Measurements from ENCODE around the gene TRABD2B. TPM values are rescaled to one million over a fixed set of nuclear protein-coding genes. Genes with fewer than 3 reads are reported as not detected.

TRABD2B gene
- polyA plus RNA-seq, 1 of the 3 experiments (the other 2 are of a cell fraction) = 0.03 TPM

DNA sequence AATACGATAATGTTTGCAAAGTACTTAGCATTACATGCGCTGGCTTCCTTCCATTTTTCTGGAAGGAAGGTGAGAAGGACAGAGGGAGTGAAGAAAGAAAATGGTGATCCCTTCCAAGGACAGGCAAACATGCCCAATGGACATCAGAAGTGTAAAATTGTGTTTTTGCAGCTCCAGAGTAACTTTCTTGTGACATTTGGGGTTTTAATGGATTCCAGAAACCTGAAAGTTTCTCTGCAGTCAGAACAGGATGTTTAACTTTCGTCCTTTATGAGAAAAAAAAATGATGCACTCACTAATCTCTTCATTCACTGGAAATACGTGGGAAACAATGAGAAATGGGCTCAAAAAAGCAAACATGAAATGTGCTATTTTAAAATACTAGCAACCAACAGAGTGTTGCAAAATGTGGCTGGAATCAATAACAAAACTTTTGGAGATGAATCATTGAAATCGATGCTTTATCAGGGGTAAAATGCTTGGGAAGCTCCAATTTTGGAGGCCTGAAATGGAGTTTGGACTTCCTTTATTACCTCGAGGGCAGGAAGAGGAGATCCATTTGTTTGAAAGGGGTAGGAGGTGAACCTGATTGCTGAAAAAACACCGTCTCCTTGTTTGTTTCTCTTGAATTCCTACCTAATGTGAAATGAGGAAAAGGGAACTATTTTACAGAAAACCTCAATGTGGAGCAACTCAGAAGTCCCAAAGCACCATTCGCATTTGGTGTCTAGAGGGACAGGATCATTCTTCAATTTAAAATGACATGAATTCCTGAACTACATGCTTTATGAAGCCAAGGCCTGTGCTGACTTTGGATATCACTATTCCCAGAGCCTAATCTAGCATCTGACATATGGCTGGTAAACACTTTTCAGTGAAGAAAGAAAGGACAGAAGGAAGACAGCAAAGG is 129.5 kb downstream of the TRABD2B start:
- H3K36me3 ChIP-seq (replicated peaks in 1 of 2; ENCODE audit: control insufficient read depth in 1 of 2, insufficient read depth in 2 of 2, low read length in 1 of 2) = no peaks in the 10 kb centered on the region
- ChIA-PET POLR2A (no interaction called here), CTCF (interaction anchor here (0.6 to 1.2 kb wide), 2 partner anchors 14 to 334 kb away, joined by 3 read pairs; no protein-coding TSS in a partner anchor)
- no peaks in the 10 kb centered on the region for H3F3A ChIP-seq (replicated peaks; ENCODE audit: insufficient read depth)
- H4K20me1 ChIP-seq (ENCODE audit: insufficient read depth) = no peaks in the 10 kb centered on the region
- 50% methylated on average over 8 of the region's 8 CpGs for WGBS (ENCODE audit: low lambda C conversion rate)
- H3K4me2 ChIP-seq = no peak overlapping the region
- no peak for TF ChIP-seq ELF1 (IDR thresholded peaks at IDR 0.05)
- no peak for TF ChIP-seq NRF1 (IDR thresholded peaks at IDR 0.05; ENCODE audit: low read depth, low read length)
- no peak overlapping the region for H3K27ac ChIP-seq (ENCODE audit: low read depth in 2 of 2, low read length in 1 of 2)
- no peak overlapping the region for H3K9ac ChIP-seq
- no peaks in the 10 kb centered on the region for H3K79me2 ChIP-seq (ENCODE audit: insufficient read depth)
- no peak for DNase-seq
- no peaks in the 10 kb centered on the region for H3K9me3 ChIP-seq
- no peaks in the 10 kb centered on the region for H3K27me3 ChIP-seq (ENCODE audit: insufficient read depth)
- peaks cover 0 to 16% of the 10 kb centered on the region in 2 experiments; a peak in 1 of 4 replicates for H3K4me1 ChIP-seq (ENCODE audit: control insufficient read depth in 1 of 2, insufficient read depth in 2 of 2, low read depth in 1 of 2, low read length in 1 of 2)
- no peaks in the 10 kb centered on the region for H3K9me2 ChIP-seq
- H2AFZ ChIP-seq (ENCODE audit: low read depth) = no peak overlapping the region
- no peak overlapping the region for H3K4me3 ChIP-seq (ENCODE audit: low read depth in 2 of 2, low read length in 1 of 2)

- Histone ChIP-seq H3K4me3 (ENCODE audit: low read depth in 2 of 2, low read length in 1 of 2) (no peak overlapping the region), H2AFZ (ENCODE audit: low read depth) (no peak overlapping the region), H3K27me3 (ENCODE audit: insufficient read depth) (no peaks in the 10 kb centered on the region), H4K20me1 (ENCODE audit: insufficient read depth) (no peaks in the 10 kb centered on the region), H3K9me2 (no peaks in the 10 kb centered on the region), H3K9ac (no peak overlapping the region), H3K36me3 (replicated peaks in 1 of 2; ENCODE audit: control insufficient read depth in 1 of 2, insufficient read depth in 2 of 2, low read length in 1 of 2) (no peaks in the 10 kb centered on the region), H3K27ac (ENCODE audit: low read depth in 2 of 2, low read length in 1 of 2) (no peak overlapping the region), H3K4me1 (ENCODE audit: control insufficient read depth in 1 of 2, insufficient read depth in 2 of 2, low read depth in 1 of 2, low read length in 1 of 2) (peaks cover 0 to 10% of the 10 kb centered on the region in 2 experiments; a peak in 1 of 4 replicates), H3K79me2 (ENCODE audit: insufficient read depth) (no peaks in the 10 kb centered on the region), H3F3A (replicated peaks; ENCODE audit: insufficient read depth) (no peaks in the 10 kb centered on the region), H3K9me3 (no peaks in the 10 kb centered on the region), H3K4me2 (no peak overlapping the region)
- WGBS (ENCODE audit: low lambda C conversion rate) = 56% methylated on average over 7 of the region's 8 CpGs
- ChIA-PET CTCF (interaction anchor here (0.6 to 1.2 kb wide), 2 partner anchors 13 to 334 kb away, joined by 3 read pairs; no protein-coding TSS in a partner anchor), POLR2A (no interaction called here)
- DNase-seq = no peak
- TF ChIP-seq RAD21 (IDR thresholded peaks at IDR 0.05; ENCODE audit: low read length) = no peak
- TF ChIP-seq USF1 (IDR thresholded peaks at IDR 0.05; ENCODE audit: borderline replicate concordance, low read depth) = no peak
- no peak for TF ChIP-seq GATA2 (CRISPR knock-in tag; IDR thresholded peaks at IDR 0.05)
- TF ChIP-seq RXRA (IDR thresholded peaks at IDR 0.05; ENCODE audit: borderline replicate concordance, low read depth) = no peak
- TF ChIP-seq, protein P1, sequence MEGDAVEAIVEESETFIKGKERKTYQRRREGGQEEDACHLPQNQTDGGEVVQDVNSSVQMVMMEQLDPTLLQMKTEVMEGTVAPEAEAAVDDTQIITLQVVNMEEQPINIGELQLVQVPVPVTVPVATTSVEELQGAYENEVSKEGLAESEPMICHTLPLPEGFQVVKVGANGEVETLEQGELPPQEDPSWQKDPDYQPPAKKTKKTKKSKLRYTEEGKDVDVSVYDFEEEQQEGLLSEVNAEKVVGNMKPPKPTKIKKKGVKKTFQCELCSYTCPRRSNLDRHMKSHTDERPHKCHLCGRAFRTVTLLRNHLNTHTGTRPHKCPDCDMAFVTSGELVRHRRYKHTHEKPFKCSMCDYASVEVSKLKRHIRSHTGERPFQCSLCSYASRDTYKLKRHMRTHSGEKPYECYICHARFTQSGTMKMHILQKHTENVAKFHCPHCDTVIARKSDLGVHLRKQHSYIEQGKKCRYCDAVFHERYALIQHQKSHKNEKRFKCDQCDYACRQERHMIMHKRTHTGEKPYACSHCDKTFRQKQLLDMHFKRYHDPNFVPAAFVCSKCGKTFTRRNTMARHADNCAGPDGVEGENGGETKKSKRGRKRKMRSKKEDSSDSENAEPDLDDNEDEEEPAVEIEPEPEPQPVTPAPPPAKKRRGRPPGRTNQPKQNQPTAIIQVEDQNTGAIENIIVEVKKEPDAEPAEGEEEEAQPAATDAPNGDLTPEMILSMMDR (IDR thresholded peaks at IDR 0.05) = no peak
- TF ChIP-seq, protein P2, sequence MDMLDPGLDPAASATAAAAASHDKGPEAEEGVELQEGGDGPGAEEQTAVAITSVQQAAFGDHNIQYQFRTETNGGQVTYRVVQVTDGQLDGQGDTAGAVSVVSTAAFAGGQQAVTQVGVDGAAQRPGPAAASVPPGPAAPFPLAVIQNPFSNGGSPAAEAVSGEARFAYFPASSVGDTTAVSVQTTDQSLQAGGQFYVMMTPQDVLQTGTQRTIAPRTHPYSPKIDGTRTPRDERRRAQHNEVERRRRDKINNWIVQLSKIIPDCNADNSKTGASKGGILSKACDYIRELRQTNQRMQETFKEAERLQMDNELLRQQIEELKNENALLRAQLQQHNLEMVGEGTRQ (IDR thresholded peaks at IDR 0.05; ENCODE audit: borderline replicate concordance, low read depth, low read length) = no peak
- TF ChIP-seq FOSL2 (IDR thresholded peaks at IDR 0.05; ENCODE audit: borderline replicate concordance, low read depth) = no peak
- TF ChIP-seq, protein P3, sequence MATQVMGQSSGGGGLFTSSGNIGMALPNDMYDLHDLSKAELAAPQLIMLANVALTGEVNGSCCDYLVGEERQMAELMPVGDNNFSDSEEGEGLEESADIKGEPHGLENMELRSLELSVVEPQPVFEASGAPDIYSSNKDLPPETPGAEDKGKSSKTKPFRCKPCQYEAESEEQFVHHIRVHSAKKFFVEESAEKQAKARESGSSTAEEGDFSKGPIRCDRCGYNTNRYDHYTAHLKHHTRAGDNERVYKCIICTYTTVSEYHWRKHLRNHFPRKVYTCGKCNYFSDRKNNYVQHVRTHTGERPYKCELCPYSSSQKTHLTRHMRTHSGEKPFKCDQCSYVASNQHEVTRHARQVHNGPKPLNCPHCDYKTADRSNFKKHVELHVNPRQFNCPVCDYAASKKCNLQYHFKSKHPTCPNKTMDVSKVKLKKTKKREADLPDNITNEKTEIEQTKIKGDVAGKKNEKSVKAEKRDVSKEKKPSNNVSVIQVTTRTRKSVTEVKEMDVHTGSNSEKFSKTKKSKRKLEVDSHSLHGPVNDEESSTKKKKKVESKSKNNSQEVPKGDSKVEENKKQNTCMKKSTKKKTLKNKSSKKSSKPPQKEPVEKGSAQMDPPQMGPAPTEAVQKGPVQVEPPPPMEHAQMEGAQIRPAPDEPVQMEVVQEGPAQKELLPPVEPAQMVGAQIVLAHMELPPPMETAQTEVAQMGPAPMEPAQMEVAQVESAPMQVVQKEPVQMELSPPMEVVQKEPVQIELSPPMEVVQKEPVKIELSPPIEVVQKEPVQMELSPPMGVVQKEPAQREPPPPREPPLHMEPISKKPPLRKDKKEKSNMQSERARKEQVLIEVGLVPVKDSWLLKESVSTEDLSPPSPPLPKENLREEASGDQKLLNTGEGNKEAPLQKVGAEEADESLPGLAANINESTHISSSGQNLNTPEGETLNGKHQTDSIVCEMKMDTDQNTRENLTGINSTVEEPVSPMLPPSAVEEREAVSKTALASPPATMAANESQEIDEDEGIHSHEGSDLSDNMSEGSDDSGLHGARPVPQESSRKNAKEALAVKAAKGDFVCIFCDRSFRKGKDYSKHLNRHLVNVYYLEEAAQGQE (IDR thresholded peaks at IDR 0.05; ENCODE audit: low read depth, low read length) = no peak
- TF ChIP-seq EP300 (IDR thresholded peaks at IDR 0.05; ENCODE audit: borderline replicate concordance in 1 of 2, low read depth in 1 of 2, low read length in 1 of 2) = no peak
- TF ChIP-seq FOXM1 (IDR thresholded peaks at IDR 0.05; ENCODE audit: low read depth) = no peak
- no peak for TF ChIP-seq ELF1 (IDR thresholded peaks at IDR 0.05)
- TF ChIP-seq CHD2 (IDR thresholded peaks at IDR 0.05; ENCODE audit: low read length, partially characterized antibody) = no peak
- no peak for TF ChIP-seq RCOR1 (IDR thresholded peaks at IDR 0.05; ENCODE audit: low read length)
Observed at GRCh38 chr1:47866601-47867437, 130.4 kb downstream of the TRABD2B start.

Data from SK-N-SH (cell line).